NB4 (cell line): ENCODE results near the gene TLE6.

Experiments used
- CTCF ChIP-seq: IDR thresholded peaks from one replicate; pipeline ENCODE4 v1.5.1; 2012; ENCODE audit warnings: low read depth, low read length
- MAX ChIP-seq: IDR thresholded peaks from 2 replicates; pipeline ENCODE4 v1.6.1; 2011; ENCODE audit warnings: low read depth, low read length

DNA sequence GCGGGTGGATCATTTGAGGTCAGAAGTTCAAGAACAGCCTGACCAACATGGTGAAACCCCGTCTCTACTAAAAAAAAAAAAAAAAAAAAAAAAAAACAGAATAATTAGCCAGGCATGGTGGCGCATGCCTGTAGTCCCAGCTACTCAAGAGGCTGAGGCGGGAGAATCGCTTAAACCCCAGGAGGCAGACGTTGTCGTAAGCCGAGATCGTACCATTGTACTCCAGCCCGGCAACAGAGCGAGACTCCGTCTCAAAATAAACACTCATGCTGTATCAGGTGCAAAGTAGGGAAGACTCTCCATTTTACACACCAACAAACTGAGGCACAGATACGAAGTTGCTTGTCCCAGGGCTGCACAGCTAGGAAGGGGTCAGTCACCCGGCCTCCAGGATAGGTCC, 15.6 kb downstream of the TLE6 start:
- TF ChIP-seq MAX: no peak
- TF ChIP-seq CTCF: no peak
